Neutrophil (primary cell): Measurements from ENCODE around the gene PSMA1.

Source experiments
- H3K27ac ChIP-seq: fragments of 200-600 bp; sonication (generic); 2 replicates; pipeline ENCODE4 v1.5.1; 2016; ENCODE audit warnings: mild to moderate bottlenecking, moderate library complexity
- H3K27me3 ChIP-seq: fragments of 200-600 bp; sonication (generic); 2 replicates; pipeline ENCODE4 v1.6.0; 2016; ENCODE audit warnings: mild to moderate bottlenecking
- H3K36me3 ChIP-seq: fragments of 200-600 bp; sonication (generic); 2 replicates; pipeline ENCODE4 v1.5.1; 2017
- H3K4me1 ChIP-seq, 2 experiments: fragments of 200-600 bp in 1 of 2; sonication (generic) in 1 of 2; 1 replicate in 1 of 2; 2 replicates in 1 of 2; pipeline versions ENCODE4 v1.5.1 to v1.6.1; 2013 to 2016; ENCODE audit warnings: low read depth in 1 of 2, low read length in 1 of 2, mild to moderate bottlenecking in 1 of 2, moderate library complexity in 1 of 2; ENCODE audit not compliant: control insufficient read depth in 1 of 2, insufficient read depth in 1 of 2
- H3K4me3 ChIP-seq, 2 experiments: fragments of 200-600 bp in 1 of 2; sonication (generic) in 1 of 2; 1 replicate in 1 of 2; 2 replicates in 1 of 2; pipeline ENCODE4 v1.5.1; 2013 to 2016; ENCODE audit warnings: low read depth in 1 of 2, low read length in 1 of 2, mild to moderate bottlenecking in 1 of 2, moderate library complexity in 1 of 2
- H3K9me3 ChIP-seq: fragments of 200-600 bp; sonication (generic); 2 replicates; pipeline ENCODE4 v1.5.1; 2016
- CTCF ChIP-seq: fragments of 200-600 bp; sonication (generic); IDR thresholded peaks from 2 replicates; pipeline ENCODE4 v1.5.1; 2016; ENCODE audit warnings: antibody characterized with exemption

The PSMA1 gene

GRCh38 chr11:14499560-14500180 lies 20.5 kb downstream of the PSMA1 start, which contains the start of gene COPB1:
COPB1 (minus strand) TSS chr11:14499811; CDS start chr11:14498928, 883 bp downstream.
- no peaks in the 10 kb centered on the region for H3K9me3 ChIP-seq
- no peak for TF ChIP-seq CTCF
- H3K27ac ChIP-seq: peak within 1 kb of the TSS; percentile 92
- peaks cover 55% of the 10 kb centered on the region for H3K36me3 ChIP-seq
- no peaks in the 10 kb centered on the region for H3K27me3 ChIP-seq
- H3K4me3 ChIP-seq: peak within 1 kb of the TSS; percentile 88 to 90
- H3K4me1 ChIP-seq: peaks cover 18 to 28% of the 10 kb centered on the region in 2 experiments

- no peaks in the 10 kb centered on the region for H3K27me3 ChIP-seq
- peak overlapping the region; percentile 92 for H3K27ac ChIP-seq
- peaks cover 55% of the 10 kb centered on the region for H3K36me3 ChIP-seq
- peak overlapping the region; percentile 88 to 90 for H3K4me3 ChIP-seq
- H3K4me1 ChIP-seq: peaks cover 18 to 28% of the 10 kb centered on the region in 2 experiments
- H3K9me3 ChIP-seq: no peaks in the 10 kb centered on the region
- TF ChIP-seq CTCF: no peak
Observed at GRCh38 chr11:14499178-14499559, 21.0 kb downstream of the PSMA1 start.

DNA sequence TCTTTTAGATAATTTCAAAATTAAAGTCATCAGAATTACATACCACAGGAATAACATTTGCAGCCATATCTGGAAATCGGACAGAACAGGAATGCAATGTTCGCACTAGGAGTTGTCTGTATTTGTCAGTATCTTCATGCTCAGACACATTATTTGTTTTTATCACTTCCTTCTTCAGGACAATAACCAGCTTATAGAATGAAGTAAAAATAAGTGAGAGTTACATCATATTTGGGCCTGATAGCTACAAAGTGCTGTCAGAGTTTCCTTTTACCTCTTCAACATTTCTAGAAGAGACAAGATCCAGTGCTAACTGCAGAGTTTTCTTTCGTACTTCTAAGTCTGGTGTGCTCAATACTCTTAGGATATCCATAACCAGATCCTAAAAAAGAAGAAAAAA lies 39.5 kb downstream of the PSMA1 start:
- no peaks in the 10 kb centered on the region for H3K9me3 ChIP-seq
- no peak overlapping the region for H3K4me3 ChIP-seq
- no peaks in the 10 kb centered on the region for H3K4me1 ChIP-seq
- peaks cover 99% of the 10 kb centered on the region for H3K36me3 ChIP-seq
- no peaks in the 10 kb centered on the region for H3K27me3 ChIP-seq
- no peak for TF ChIP-seq CTCF
- H3K27ac ChIP-seq: no peak overlapping the region

DNA sequence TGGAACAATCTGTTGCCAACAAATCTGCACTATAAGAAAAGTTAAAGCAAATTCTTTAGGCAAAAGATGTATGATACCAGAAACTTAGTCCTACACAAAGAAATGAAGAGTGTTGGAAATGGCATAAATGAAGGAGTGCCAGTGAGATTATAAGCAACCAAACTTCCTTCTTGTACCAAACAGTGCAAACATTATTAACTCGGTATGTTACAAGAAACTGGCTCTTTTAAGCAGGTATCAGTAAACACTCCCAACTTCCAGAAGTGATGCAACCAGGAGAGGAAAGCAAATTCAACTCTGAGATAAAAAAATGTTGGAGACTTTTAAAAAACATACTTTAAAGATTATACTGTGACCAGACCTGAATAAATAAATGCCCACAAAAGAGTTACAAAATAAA lies 49.1 kb downstream of the PSMA1 start:
- no peak for TF ChIP-seq CTCF
- Histone ChIP-seq H3K9me3 (no peaks in the 10 kb centered on the region), H3K36me3 (peaks cover 100% of the 10 kb centered on the region), H3K27ac (no peak overlapping the region), H3K4me3 (no peak overlapping the region), H3K27me3 (no peaks in the 10 kb centered on the region), H3K4me1 (no peaks in the 10 kb centered on the region)

- H3K27ac ChIP-seq: no peak overlapping the region
- H3K9me3 ChIP-seq: no peaks in the 10 kb centered on the region
- no peaks in the 10 kb centered on the region for H3K27me3 ChIP-seq
- TF ChIP-seq CTCF: no peak
- H3K4me3 ChIP-seq: no peak overlapping the region
- no peaks in the 10 kb centered on the region for H3K4me1 ChIP-seq
- H3K36me3 ChIP-seq: peaks cover 100% of the 10 kb centered on the region
Observed at GRCh38 chr11:14463623-14464022, 56.6 kb downstream of the PSMA1 start.
